G401.6 (cell line): ENCODE results near the gene SLK.

Experiments
- FAIRE-seq: peaks from 2 replicates; lab custom pipeline; 2012; peaks lifted over from hg19 to GRCh38; lab: Jason Lieb, UNC

SLK gene

DNA sequence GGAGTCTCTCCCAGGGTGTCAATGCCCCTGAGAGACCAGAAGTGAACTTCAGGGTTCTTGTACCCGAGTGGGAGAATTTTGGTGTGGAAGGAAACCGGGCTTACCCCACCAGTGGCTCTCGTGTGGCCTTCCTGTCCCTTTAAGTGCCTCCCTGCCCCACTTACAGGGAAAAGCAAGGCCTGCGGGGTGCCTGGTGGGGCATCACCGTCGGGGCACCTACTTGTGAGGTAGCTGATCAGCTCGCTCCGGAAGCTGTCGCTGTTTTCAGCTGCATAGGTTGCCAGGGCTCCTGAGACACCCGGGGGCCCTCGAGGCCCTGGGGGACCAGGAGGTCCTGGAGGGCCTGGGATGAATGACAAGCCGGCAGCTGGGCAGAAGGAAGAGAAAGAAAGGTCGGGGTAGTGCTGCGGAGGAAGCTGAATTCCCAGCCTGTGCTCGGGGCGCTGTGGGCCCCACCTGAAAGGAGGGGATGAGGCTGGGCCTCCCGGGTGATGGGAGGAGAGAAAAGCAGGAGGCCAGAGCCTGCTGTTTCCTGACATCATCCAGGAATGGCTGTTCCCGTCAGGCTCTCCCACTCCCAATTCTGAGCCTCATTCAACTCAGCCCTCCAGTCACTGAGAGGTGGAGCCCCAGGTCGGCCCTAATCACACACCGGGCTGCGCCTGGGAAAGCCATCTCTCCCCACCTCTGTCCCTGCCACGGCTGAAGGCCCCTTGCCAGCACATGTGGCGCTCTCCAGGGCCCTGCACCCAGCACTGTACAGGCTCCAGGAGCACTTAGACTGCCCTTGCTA is 67.7 kb downstream of the SLK start:
- no peak for FAIRE-seq

DNA sequence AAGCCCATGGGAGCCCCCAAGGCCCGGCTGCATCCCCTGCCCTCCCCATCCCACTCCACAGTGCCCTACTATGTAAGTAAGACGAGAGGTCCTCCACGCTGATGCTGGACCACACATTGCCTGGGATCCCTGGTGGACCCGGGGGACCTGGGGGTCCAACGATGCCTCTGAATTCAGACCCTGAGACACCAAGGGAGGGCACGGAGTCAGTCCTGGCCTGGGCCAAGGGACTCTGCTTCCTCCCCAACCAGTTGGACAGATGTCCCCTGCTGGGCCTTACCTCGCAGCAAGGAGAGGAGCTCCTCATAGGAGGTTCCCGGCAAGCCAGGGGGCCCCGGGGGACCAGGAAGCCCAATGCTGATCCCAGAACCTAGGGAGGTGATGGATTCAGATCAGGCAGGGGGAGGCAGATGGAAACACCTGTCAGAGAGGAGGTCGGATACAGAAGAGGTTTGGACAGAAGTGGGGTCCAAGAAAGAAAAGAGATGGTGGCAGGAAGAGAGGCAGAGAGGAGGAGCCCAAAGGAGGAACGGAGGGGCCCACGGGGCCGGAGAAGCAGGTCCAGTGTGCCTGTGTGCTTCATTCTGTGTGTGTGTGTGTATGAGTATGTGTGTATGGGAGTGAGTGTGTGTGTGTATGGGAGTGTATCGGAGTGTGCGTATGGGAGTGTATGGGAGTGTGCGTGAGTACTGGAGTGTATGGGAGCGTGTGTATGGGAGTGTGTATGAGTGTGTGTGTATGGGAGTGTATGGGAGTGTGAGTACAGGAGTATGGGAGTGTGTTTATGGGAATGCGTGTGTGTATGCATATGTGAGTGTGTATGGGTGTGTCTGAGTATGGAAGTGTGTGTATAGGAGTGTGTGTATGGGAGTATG is 68.5 kb downstream of the SLK start:
- FAIRE-seq, result no peak

DNA sequence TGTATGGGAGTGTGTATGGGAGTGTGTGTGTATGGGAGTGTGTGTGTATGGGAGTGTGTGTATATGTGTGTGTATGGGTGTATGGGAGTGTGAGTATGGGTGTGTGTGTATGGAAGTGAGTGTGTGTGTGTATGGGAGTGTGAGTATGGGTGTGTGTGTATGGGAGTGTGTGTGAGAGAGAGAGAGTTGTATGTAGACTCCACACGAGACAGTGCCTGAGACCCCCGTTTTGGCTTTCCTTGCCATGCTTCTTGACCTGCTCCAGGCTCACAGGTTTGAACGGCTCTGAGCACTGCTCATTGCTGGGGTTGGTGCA is 69.1 kb downstream of the SLK start:
- FAIRE-seq, result no peak

DNA sequence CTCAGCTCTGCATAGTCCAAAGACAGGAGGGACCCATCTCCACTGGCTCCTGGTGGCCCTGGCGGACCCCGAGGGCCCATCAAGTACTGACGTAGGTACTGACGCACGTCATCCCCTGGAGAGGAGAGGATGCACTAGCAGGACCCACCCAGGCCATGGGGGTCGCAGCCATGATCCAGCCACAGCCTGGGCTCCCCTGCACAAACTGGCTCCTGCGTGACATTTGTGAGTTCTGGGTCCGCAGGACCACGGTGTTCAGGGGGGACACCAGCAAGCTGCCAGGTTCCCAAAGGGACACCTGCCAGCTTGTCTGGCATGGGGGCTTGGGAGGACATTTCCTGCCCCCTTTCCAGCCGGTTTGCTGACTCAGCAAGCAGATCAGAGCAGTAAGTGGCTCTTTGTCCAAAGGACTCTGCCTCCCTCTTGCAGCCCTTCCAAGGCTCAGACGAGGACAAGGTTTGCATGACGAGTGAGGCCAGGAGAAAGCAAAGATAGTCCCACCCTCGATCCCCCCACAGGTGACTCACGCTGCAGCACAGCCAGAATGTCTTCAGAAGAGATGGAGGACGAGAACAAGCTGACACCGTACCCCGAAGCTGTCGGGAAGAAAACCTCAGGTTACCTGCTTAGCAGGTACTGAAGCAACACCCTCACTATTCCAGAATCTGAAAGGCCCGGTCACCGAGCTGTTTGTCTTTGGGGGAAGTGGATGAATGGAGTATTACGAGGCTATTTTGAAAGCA is 69.7 kb downstream of the SLK start:
- FAIRE-seq, result no peak

DNA sequence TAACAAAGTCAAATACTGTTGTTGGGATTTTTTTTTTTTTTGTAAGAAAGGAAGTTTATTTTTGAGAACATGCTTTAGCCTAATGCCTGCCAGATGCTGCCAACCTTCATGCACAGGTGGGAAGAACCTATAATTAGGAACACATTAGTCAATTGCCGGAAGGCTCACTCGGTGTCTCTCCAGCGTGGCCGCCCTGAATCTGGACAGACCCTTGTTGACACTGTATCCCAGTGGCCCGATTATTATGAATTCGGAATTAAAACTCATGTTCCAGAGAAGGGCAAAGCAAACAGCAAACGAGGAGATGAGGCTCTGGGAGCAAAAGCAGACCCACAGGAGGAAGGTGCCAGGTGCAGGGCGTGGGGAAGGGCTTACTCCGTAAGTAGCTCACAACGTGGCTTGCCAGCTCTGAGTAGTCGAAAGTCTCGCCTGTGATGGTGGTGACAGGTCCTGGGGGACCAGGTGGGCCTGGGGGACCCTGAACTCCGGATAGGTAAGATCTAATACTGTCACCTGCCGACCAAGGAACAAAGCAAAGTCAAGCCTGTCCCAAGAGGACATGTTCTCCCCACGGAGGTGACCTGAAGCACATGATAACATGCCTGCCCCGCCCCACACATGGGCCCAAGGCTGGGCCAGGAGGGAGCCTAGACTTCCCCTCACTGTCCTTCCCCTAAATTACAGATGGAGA is 70.5 kb downstream of the SLK start:
- no peak for FAIRE-seq

DNA sequence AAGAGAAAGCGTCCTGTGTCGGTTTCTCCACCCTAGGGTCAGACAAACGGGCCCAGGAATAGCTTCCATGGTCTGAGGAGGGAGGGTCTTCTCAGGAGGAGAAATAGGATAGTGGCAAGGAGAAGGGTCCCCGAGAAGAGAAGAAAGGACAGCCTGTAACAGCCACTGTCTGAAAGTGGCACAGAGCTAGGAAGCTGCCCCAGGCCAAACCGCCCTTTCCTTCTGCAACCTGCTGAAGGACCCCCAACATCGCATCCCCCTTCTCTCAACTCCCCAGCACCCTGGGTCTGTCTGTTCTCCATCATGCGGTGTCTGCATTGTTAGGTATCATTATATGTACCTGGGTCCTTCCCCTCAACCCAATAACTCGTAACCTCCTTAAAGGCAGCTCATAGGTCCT is 71.6 kb downstream of the SLK start:
- no peak for FAIRE-seq

DNA sequence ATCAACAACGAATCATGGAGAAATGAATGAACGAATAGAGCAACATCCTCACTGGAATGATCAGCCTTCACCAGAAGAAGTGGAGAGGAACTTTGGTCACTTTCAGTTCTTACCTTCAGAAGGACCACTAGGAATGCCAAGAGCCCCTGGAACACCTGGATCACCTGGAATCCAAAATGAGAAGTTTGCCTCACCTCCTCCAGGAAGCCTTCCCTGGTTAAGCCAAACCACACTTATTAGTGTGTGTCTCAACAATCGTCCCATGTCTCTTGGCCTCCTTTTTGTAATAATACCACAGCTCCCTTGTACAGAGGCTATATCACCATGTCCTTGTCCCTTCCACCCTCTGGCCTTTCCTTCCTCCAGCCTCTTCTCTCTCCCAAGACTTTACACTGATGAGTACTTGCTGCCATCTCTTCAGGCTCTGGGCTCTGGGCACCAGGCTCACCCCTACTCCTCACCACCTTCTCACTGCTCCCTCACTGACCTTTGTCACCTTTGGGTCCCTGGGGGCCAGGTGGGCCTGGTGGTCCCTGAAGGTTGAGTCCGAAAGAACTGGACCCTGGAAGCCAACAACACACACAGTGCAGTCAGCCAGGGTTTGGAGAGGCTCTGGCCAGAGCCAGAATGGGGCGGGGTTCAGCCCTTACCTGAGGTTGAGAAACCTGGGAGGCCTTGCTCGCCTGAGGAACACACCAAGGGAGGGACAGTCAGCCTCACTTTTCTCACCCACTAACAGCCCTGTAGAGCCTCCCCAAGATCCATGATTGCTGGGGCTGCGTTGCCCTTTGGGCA is 72.2 kb downstream of the SLK start:
- FAIRE-seq, result no peak

DNA sequence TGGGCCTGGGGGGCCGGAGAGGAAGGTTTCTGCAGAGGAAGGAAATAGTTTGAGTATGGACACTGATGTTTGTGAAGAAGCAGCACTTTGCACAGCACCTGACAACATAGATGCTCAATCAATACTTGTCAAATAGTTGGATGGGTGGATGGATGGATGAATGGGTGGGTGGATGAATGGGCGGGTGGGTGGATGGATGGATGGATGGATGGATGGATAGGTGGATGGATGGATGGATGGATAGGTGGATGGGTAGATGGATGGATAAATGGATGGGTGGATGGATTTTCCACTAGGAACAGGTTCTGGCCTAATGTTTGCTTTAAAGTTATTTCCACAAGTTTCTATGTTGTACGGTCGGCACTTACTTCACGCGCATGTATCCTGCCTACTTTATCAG is 73.4 kb downstream of the SLK start:
- no peak for FAIRE-seq

DNA sequence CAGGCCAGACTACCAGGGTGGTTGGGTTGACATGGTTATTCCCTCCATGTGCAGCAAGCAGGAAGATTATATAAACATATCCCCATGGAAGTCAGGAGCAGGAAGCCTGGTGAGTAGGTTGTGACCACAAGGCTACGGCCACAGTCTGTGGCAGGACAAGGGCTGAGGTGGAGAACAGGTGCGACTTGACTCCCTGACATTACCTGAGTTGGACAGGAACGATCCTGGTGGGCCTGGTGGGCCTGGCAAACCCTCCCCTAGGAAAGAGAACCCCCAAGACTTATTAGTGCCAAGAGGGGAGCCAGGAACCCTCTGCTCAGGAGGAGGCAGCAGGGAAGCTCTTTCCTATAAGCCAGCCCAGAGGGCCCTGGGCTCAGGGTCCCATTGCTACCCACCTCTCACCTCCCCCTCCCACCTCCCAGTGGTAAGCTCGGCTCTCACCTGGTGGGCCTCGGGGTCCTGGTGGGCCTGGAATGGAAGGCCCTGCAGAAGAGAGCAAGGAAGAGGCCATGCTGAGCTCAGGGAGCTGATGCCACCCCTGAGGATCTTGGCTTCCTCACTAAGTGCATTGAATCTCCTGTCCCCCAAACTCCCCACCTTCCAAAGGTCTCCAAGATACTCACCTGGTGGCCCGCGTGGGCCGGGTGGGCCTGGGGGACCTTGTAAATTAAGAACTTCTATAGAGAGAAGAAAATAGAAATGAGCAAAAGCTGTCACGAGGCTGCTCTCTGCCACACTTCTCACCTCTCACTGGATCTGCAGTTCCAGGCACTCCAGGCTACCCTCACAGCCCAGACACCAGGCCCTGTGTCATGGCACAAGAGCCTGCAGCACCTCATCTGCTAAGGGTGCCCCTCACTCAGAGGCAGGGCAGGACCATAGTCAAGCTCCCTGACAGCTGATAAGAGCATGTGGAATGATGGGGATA is 74.2 kb downstream of the SLK start:
- FAIRE-seq, result no peak

DNA sequence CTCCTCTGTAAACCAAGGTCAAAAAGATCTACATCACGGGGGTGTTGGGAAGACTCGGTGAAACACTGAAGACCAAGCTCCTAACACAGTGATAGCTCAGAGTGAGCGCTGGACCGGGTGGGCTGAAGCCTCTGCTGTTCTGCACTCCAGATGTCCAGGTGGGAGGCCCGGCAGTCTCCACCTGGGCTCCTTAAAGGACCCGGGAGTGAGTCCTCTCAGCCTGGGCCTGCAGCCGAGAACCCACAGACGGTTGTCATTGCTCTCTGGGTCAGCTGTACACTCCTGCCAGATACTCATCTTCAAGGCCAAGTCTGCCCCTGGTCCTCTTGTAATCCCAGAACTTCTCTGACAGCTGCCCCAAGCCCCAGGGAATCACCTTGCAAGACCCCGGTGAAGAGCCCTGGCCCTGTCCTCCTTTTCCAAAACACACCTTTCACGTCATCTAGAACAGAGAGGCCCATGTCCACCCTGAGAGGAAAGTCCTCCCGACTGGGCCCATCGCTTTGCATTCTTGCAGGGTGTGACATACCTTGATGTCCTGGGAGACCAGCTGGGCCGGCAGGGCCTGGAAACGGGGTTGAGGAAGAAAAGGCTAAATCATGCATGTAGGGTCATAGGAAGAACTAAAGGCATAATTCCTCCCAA is 75.1 kb downstream of the SLK start:
- no peak for FAIRE-seq

DNA sequence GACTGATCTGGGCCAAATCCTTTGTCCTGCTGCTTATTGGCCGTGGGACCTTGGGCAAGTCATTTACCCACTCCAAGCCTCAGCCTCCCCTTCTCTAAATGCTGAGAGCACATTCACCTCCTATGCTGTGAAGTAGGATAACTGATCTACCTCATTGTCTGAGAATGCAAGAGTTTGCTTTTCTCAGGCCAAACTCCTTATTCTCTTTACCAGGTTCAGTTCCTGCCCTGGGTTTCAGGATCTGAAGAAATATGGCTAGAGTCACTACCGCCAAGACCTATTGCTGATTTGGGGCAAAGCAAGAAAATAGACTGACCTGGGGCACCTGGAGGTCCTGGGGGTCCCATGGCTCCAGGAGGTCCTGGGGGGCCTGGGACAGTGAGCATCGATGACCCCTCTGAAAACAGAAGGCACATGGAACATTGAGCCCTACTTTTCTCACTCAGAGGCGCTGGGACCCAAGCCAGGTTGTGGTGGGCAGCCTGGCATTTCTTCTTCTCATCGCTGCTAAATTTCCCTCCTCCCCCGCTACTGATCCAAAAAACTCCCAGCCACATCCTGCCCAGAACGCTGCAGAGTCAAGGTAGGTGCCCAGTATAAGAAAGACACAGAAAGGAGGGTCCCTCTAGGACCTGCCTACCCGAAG is 76.4 kb downstream of the SLK start:
- no peak for FAIRE-seq

DNA sequence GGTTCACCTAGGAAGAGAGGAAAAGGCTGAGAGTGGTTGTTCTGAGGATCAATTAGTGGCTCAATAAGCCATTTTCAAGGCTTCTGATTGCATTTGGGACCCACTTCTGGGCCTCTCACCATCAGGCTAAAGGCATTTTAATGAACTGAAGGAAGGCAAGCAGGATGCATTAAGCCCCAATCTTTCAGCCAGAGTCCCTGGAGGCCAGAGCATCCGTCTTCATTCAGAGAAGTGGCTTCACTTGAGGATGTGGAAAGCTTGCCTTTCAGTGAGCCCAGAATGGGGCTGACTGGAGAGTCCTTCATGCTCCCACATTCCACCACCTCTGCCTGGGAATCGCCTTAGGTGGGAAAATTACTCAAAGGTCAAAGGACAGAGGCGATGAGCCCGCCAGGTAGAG is 76.9 kb downstream of the SLK start:
- no peak for FAIRE-seq

DNA sequence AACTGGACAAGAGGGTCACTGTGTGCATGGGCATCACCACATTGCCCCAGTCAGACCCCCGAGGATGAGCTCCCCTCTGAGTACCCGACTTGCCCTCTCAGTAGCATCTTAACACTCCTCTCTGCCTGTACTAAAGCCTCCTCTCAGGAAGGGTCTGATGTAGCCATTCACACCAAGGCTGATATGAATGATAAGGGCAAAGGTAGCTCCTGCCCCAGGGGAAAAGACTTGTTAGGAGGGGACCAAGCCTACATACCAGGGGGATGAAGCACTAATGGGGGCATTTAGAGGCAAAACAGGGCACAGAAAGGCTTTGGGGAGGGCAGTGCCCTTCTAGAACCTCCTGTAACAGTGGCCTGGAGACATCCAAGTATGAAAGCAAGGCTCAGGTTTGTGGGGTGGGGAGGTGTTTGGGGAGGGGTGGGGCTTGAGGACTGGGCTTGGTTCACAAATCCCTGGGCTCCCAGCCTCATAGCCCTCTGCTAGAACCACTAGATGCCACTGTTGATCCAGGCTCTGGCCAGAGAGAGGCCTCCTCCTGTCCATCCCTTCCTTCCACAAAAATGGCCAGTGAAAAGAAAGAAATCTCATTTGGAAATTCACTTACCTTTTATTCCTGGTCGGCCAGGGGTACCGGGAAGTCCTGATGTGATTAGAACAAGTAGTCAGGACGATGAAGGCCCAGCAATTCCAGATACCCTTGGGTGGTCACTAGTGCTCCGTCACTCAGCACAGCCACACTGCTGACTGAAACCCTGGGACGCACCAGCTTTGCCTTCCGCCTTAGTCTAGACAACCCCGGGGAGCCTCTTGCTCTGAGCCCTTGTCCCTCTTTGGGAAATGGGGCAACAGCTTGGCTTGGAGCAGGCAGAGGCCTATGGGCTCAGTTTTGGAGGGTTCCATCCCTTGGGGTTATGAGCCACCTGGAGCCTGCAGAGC is 78.5 kb downstream of the SLK start:
- no peak for FAIRE-seq

DNA sequence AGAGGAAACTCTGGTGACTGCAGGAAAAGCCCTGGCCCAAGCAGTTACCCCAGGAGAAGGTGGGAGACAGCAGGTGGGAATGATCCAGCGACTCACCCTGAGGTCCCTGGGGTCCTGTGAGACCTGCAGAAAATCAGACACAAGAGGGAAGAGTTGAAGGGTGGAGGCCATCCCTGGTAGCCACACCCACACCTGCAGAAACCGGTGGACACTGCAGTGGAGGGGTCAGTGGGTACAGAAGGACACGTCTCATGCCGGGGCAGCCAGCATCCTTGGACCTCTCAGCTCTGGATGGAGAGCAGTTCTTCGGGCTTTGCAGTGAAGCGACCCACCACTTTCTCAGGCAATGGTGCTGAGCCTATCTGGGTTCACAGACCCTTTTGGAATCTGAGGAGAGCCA is 79.7 kb downstream of the SLK start:
- FAIRE-seq, result no peak

DNA sequence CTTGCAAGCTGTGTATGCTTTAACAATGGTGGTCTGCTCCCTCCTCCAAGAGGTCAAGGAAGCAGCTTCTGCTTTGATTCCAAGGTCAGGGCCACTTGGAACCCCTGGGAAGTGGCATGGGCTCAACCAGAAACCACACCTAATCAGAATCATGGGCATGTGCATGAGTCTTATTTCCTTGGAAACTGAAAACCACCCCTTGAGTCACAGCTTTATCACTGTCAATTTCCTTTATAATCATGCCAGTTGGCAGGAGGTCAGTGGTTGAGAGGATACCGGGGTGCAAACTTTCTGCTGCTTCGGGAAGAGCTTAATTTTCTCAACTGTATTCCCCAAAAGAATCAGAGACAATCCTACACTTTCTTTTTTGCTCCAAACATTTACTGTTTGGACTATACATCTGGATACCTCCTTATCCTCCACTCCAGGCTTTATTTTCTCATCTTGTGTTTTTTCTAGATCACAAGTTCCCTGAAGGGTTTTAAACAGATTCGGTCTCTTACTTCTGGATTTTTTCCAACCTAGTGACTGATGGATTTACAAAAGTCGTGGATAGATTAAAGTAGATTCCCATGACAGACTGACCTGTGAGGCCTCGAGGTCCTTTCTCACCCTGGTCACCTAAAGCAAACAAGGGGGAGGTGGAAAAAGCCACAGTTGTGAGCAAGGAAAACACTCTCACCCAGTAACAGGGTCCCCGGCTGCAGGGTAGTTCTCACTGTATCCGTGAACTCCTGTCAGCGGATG is 82.7 kb downstream of the SLK start:
- no peak for FAIRE-seq

DNA sequence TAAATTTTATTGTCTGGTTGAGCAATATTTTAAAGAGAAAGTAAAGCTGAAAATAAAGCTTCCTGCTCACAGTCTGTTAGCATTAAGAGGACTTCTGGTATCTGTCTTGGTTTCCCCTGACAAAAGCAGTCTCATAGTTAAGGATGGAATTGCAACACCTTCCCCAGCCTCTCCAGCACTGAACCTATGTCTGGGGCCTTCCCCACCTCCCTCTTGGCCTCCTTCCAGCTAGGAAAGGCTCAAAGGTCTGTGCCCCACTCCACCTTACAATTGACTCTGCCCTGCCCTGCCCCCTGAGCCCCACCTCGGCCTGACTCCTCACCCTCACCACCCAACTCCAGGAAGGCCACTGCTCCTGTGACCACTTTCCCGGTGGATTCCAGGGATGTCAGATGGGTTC is 85.5 kb downstream of the SLK start:
- no peak for FAIRE-seq

DNA sequence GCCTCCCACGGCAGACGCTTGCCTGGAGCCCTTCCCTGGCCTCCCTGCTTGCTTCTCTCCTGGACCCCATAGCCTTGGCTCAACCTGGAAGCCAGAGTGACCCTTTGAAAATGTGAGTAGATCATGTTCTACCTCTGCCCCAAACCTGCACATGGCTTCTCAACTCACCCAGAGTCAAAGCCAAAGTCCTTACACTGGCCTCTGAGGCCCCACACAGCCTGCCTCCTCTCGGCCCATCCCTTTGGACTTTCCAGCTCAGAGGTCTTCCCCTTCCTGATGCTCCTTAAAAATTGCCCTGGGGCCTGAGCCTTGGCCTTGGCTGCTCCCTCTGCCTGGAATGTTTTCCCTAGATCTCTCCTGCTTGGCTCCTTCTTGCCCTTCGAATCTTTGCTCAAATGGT is 86.3 kb downstream of the SLK start:
- no peak for FAIRE-seq

DNA sequence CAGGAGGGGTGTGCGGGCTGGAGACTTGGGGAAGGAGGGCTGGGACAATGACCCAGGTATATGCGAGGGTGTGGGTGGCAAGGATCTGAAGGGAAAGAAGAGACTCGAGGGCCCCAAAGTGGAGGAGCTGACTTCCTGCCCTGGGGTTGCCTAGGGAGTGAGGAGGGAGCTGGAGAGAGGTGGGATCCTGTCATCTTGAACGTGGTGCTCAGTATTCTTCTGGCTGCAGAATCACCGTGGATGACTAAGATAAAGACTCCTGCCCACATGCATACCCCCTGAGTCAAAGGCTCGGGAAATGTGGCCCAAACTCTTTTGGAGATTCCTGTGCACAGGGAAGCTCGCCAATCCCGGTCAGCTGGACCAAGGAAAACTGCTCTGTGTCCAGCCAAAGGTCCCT is 87.5 kb downstream of the SLK start:
- FAIRE-seq, result no peak
